HepG2 (cell line): ENCODE data around the gene AHCYL1. TPM values are rescaled to one million over a fixed set of nuclear protein-coding genes. Genes with fewer than 3 reads are reported as not detected.

ENCODE experiments used
- ATAC-seq: fragments of 200-7000 bp; cut with Tn5 transposase; 3 replicates; pipeline ENCODE4 v1.9.1; 2020; ENCODE audit warnings: mild to moderate bottlenecking, moderate library complexity
- BruUV-seq: library from RNA; stranded (reverse); fragments of 400-500 nt; replicated peaks from 2 replicates; lab custom pipeline; 2021; lab: Mats Ljungman, UMichigan
- CTCF ChIA-PET: fragments of 300-600 bp; formaldehyde crosslinking; extraction: SDS; loops from one replicate; lab custom pipeline; 2021; ENCODE audit warnings: low total read pairs, inconsistent platforms, low intra/inter-chr PET ratio; lab: Yijun Ruan, JAX
- POLR2A ChIA-PET: fragments of 350-600 bp; sonication (Branson Sonifier 250); formaldehyde crosslinking; loops from one replicate; lab custom pipeline; 2020; ENCODE audit warnings: antibody characterized with exemption, inconsistent platforms; lab: Yijun Ruan, JAX
- DNase-seq: peaks from one replicate; pipeline ENCODE4 v3.0.0-alpha.2; 2015; ENCODE audit warnings: low spot score
- FAIRE-seq: peaks from 3 replicates; lab custom pipeline; 2011; peaks lifted over from hg19 to GRCh38; lab: Jason Lieb, UNC
- H2AFZ ChIP-seq: one replicate; pipeline ENCODE4 v1.6.1; 2011; ENCODE audit warnings: low read length, inconsistent platforms
- H3K27ac ChIP-seq: fragments of 300-600 bp; 3 replicates; pipeline ENCODE4 v1.8.0; 2011; ENCODE audit warnings: mixed run types, mild to moderate bottlenecking, mixed read lengths, low read length, inconsistent platforms; ENCODE audit not compliant: insufficient read depth; ENCODE audit errors: extremely low read length
- H3K27me3 ChIP-seq, 2 experiments: fragments of 200-600 bp in 1 of 2; 2 replicates in 1 of 2; 3 replicates in 1 of 2; pipeline versions ENCODE4 v1.6.0 to v1.8.0; 2011; ENCODE audit warnings: low read length in 2 of 2, mild to moderate bottlenecking in 2 of 2, moderate library complexity in 2 of 2, inconsistent platforms in 1 of 2; ENCODE audit not compliant: insufficient read depth in 2 of 2, control insufficient read depth in 1 of 2
- H3K36me3 ChIP-seq, 2 experiments: fragments of 200-600 bp in 1 of 2; replicated peaks in 1 of 2; 2 replicates in 1 of 2; 3 replicates in 1 of 2; pipeline versions ENCODE4 v1.5.1 to v1.8.0; 2011; ENCODE audit warnings: low read length in 2 of 2, inconsistent platforms in 1 of 2; ENCODE audit not compliant: insufficient read depth in 2 of 2, control insufficient read depth in 1 of 2
- H3K4me1 ChIP-seq: 2 replicates; pipeline ENCODE4 v1.5.1; 2012; ENCODE audit warnings: low read length, inconsistent platforms; ENCODE audit not compliant: insufficient read depth
- H3K4me2 ChIP-seq: 2 replicates; pipeline ENCODE4 v1.6.0; 2011; ENCODE audit warnings: low read depth, low read length, inconsistent platforms
- H3K4me3 ChIP-seq, 3 experiments: fragments of 200-600 bp in 1 of 3; sonication (generic), shearing (Covaris generic) in 1 of 3; replicated peaks in 1 of 3; 2 replicates each; pipeline ENCODE4 v1.5.1; 2011 to 2016; ENCODE audit warnings: low read length in 3 of 3, inconsistent platforms in 2 of 3, low read depth in 2 of 3, mild to moderate bottlenecking in 2 of 3, control low read depth in 1 of 3, mixed read lengths in 1 of 3; ENCODE audit not compliant: insufficient read depth in 1 of 3
- H3K79me2 ChIP-seq: one replicate; pipeline ENCODE4 v1.6.1; 2011; ENCODE audit warnings: low read length, inconsistent platforms; ENCODE audit not compliant: insufficient read depth
- H3K9ac ChIP-seq: 2 replicates; pipeline ENCODE4 v1.6.0; 2011; ENCODE audit warnings: mild to moderate bottlenecking, low read depth, low read length, inconsistent platforms; ENCODE audit not compliant: insufficient read depth
- H3K9me3 ChIP-seq: 2 replicates; pipeline ENCODE4 v1.5.1; 2012; ENCODE audit warnings: mild to moderate bottlenecking, low read length
- H4K20me1 ChIP-seq: 2 replicates; pipeline ENCODE4 v1.6.0; 2011; ENCODE audit warnings: inconsistent platforms, mild to moderate bottlenecking, low read length, moderate library complexity; ENCODE audit not compliant: insufficient read depth
- AGO2 ChIP-seq: fragments of 200-400 bp; formaldehyde crosslinking; optimal IDR thresholded peaks from 2 replicates; pipeline ENCODE3; 2017; ENCODE audit warnings: mild to moderate bottlenecking, low read depth, low read length, moderate library complexity
- ATRX ChIP-seq: sonication (generic); formaldehyde crosslinking; IDR thresholded peaks from 2 replicates; pipeline ENCODE4 v1.4.0; 2020; ENCODE audit warnings: missing genetic modification reagents, borderline replicate concordance
- BHLHE40 ChIP-seq: IDR thresholded peaks from 2 replicates; pipeline ENCODE4 v1.6.1; 2011; ENCODE audit warnings: low read length, improper control_type of control experiment
- BORCS8-MEF2B ChIP-seq: sonication (generic); formaldehyde crosslinking; IDR thresholded peaks from 2 replicates; pipeline ENCODE4 v1.8.0; 2022; ENCODE audit warnings: mild to moderate bottlenecking, missing genetic modification reagents
- ELF4 ChIP-seq: sonication (generic); formaldehyde crosslinking; IDR thresholded peaks from 2 replicates; pipeline ENCODE4 v1.5.0; 2020; ENCODE audit warnings: missing genetic modification reagents, mild to moderate bottlenecking, moderate library complexity, borderline replicate concordance
- FOXA1 ChIP-seq, 2 experiments: fragments of 450-650 bp in 1 of 2; sonication (generic) in 1 of 2; formaldehyde crosslinking in 1 of 2; IDR thresholded peaks; 2 replicates each; pipeline versions ENCODE4 v1.4.0 to v1.6.1; 2016 to 2020; ENCODE audit warnings: missing genetic modification reagents in 1 of 2
- HNRNPUL1 ChIP-seq: fragments of 200-400 bp; formaldehyde crosslinking; IDR thresholded peaks from 2 replicates; pipeline ENCODE4 v1.6.1; 2017; ENCODE audit warnings: low read depth, mild to moderate bottlenecking, low read length, moderate library complexity
- PHF8 ChIP-seq: sonication (generic); formaldehyde crosslinking; IDR thresholded peaks from 2 replicates; pipeline ENCODE4 v1.5.0; 2020; ENCODE audit warnings: missing genetic modification reagents
- SPEN ChIP-seq: sonication (generic); formaldehyde crosslinking; IDR thresholded peaks from 2 replicates; pipeline ENCODE4 v1.5.1; 2020; ENCODE audit warnings: low read depth, mild to moderate bottlenecking, missing genetic modification reagents
- ZMYM3 ChIP-seq: sonication (generic); formaldehyde crosslinking; IDR thresholded peaks from 2 replicates; pipeline ENCODE4 v1.5.1; 2020; ENCODE audit warnings: mild to moderate bottlenecking, missing genetic modification reagents
- ZNF816 ChIP-seq: sonication (generic); formaldehyde crosslinking; IDR thresholded peaks from 2 replicates; pipeline ENCODE4 v1.8.0; 2022; ENCODE audit warnings: missing genetic modification reagents, mild to moderate bottlenecking, borderline replicate concordance
- WGBS: methylation state at CpG from one replicate; pipeline ENCODE4 v1.1.6; 2017; ENCODE audit warnings: low lambda C conversion rate; 5-methylcytosine and 5-hydroxymethylcytosine counted together
- in situ Hi-C: cut with HindIII; loops from 2 replicates; pipeline ENCODE4 v1.10.0; 2017; ENCODE audit warnings: low pct_unique_long_range_greater_than_20kb; ENCODE audit not compliant: extremely low pct_ligation_motif_present
- intact Hi-C: fragments of 100-400 bp; cut with micrococcal nuclease; formaldehyde crosslinking; loops from one replicate; pipeline ENCODE4 v1.10.0; 2022; ENCODE audit not compliant: unreplicated experiment
- polyA plus RNA-seq, 8 experiments: library from polyadenylated mRNA; depleted of rRNA in 3 of 8; stranded (reverse) in 7 of 8; unstranded in 1 of 8; fragments of >200 nt; fragmentation: Illumina TruSeq in 4 of 8; extraction: Trizol in 4 of 8; gene quantifications; 2 replicates each; pipeline versions ENCODE4 v1.2.1 to v1.2.3, GENCODE V29; 2011 to 2016; ENCODE audit warnings: low read depth in 4 of 8, missing spikeins in 1 of 8, mixed read lengths in 1 of 8; ENCODE audit not compliant: insufficient read depth in 1 of 8
- total RNA-seq, 5 experiments: library from RNA; depleted of rRNA; stranded (reverse); fragments of >200 nt; fragmentation: Illumina TruSeq; extraction: Trizol; gene quantifications; 2 replicates each; pipeline ENCODE4 v1.2.3, GENCODE V29; 2016; ENCODE audit warnings: low read depth in 1 of 5
- TF ChIP-seq, protein P1 (sequence below): IDR thresholded peaks from 2 replicates; pipeline ENCODE4 v1.6.1; 2016; ENCODE audit warnings: low read depth

Gene AHCYL1
- total and polyA plus RNA-seq, 2 of the 13 experiments (the other 11 are each of a cell fraction or from before 2014, with no cell fraction given) = 40.9 to 76.3 TPM

DNA sequence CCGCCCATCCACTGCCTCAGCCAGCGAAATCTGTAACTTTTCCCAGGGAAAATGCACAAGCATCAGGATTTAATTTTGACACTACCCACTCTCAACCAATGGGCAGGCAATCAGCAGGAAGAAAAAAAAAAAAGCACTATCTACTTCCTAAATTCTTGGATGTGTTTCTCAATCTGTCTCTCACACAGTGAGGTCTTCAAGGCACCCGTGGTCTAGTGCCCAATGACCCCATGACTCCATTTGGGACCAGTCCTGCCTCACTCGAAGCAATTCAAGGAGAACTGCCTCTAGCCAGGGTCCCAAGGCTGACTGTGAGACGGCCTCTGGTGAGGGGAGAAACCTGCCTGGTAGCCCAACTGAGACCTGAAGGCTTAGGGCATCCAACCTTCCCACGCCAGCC lies 38.1 kb upstream of the AHCYL1 start:
- TF ChIP-seq HNRNPUL1 (no peak), PHF8 (CRISPR knock-in tag) (no peak), SPEN (CRISPR knock-in tag) (no peak), AGO2 (no peak), ZNF816 (CRISPR knock-in tag) (no peak), ELF4 (CRISPR knock-in tag) (no peak), BHLHE40 (no peak), ATRX (CRISPR knock-in tag) (no peak), FOXA1 (IDR thresholded peaks at IDR 0.05) (no peak), FOXA1 (CRISPR knock-in tag; IDR thresholded peaks at IDR 0.05) (no peak), BORCS8-MEF2B (CRISPR knock-in tag) (no peak), ZMYM3 (CRISPR knock-in tag) (no peak)
- TF ChIP-seq, protein P1, sequence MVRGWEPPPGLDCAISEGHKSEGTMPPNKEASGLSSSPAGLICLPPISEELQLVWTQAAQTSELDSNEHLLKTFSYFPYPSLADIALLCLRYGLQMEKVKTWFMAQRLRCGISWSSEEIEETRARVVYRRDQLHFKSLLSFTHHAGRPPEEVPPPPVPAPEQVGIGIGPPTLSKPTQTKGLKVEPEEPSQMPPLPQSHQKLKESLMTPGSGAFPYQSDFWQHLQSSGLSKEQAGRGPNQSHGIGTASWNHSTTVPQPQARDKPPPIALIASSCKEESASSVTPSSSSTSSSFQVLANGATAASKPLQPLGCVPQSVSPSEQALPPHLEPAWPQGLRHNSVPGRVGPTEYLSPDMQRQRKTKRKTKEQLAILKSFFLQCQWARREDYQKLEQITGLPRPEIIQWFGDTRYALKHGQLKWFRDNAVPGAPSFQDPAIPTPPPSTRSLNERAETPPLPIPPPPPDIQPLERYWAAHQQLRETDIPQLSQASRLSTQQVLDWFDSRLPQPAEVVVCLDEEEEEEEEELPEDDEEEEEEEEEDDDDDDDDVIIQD = no peak
- Histone ChIP-seq H3K79me2 (no peaks in the 10 kb centered on the region), H3K27me3 (no peaks in the 10 kb centered on the region), H3K27ac (no peak overlapping the region), H3K9me3 (no peaks in the 10 kb centered on the region), H3K36me3 (no peaks in the 10 kb centered on the region), H4K20me1 (no peaks in the 10 kb centered on the region), H2AFZ (no peak overlapping the region), H3K4me2 (no peak overlapping the region), H3K4me1 (peaks cover 38% of the 10 kb centered on the region), H3K9ac (no peak overlapping the region), H3K4me3 (no peak overlapping the region)
- CTCF ChIA-PET = no interaction called here
- WGBS = 76% methylated on average over 5 of the region's 6 CpGs
- no TSS peak for BruUV-seq
- in situ Hi-C loops = no loop called here
- FAIRE-seq = no peak
- POLR2A ChIA-PET = interaction anchor here (1.1 to 3.1 kb wide), 2 partner anchors 11 to 13 kb away, joined by 5 to 25 read pairs; no protein-coding TSS in a partner anchor
- DNase-seq = no peak
- no peak for ATAC-seq
- intact Hi-C loops = no loop called here
